HTERT RPE-1 (cell line): Measurements from ENCODE around the gene PHACTR1.

Experiments used
- in situ Hi-C: fragments of 300-500 bp; cut with MboI; formaldehyde crosslinking; loops from 4 replicates; pipeline ENCODE4 v1.14.3; 2020; ENCODE audit warnings: low sequenced_read_pairs

PHACTR1 gene

DNA sequence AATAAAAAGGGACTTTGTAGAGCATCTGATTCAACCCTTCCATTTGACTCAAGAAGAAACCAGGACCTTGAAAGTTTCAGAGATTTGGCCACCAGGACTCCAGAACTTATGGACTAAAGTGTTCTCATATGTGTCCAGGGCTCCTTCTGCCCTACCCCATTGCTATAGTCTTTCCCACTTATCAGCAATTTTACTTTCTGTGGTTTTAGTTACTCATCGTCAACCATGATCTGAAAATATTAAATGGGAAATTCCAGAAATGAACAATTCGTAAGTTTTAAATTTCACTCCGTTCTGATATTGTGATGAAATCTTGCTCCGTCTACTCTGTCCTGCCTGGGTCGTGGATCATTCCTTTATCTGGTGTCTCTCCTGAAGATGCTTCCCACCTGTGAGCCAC, 259.8 kb downstream of the PHACTR1 start:
- in situ Hi-C loops: no loop called here

DNA sequence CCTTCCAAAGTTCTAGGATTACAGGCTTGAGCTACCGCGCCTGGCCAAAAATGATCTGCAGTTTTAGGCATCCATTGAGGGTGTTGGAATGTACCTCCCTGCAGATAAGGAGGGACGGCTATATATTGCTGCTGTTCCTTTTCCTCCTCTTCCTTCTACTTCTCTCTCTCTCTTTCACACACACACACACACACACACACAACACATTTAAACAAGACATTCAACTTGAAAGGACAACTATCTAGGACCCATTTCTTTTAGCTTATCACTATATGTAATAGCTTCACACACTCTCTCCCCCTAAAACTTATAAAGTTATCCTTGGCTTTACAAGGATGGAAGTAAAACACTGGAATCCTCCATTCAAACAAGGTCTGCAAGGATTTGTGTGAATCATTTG, 260.6 kb downstream of the PHACTR1 start:
- in situ Hi-C loops: no loop called here

DNA sequence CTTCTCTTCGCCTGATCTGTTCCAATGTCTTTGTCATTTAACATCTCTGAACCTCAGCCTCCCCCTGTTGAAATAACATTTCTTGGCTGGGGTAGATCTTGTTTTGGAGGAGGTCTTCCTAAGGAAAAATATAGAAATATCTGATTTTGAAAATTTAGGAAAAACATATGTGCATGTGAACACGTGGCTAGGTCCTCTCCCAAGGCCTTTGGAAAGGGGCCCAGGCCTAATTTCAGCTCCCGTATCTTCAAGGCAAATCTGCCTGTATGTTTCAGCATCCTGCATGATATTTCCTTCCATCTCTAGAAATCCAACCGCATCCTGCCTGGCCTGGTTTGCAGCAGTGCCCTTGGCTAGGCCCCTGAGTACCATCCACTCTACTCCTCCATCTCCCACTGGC, 261.2 kb downstream of the PHACTR1 start:
- in situ Hi-C loops: no loop called here

DNA sequence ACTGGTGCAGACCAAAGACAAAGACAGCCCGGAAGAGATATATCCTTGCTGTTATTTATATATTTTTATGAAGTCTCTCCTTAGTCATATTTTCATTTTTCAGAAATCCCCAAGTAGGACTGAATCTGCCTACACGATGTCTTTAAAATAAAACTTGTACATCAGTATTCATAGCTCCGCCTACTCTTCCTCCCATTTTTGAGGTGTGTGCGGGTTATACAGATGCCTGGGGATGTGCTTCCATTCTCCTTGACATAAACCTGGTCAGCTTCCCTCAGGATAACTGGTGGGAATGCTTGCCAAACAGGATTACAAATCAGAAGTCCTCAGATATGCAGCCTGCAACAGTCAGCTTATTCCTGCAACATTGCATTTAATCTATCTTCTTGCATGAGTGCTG, 264.2 kb downstream of the PHACTR1 start:
- in situ Hi-C loops: no loop called here

DNA sequence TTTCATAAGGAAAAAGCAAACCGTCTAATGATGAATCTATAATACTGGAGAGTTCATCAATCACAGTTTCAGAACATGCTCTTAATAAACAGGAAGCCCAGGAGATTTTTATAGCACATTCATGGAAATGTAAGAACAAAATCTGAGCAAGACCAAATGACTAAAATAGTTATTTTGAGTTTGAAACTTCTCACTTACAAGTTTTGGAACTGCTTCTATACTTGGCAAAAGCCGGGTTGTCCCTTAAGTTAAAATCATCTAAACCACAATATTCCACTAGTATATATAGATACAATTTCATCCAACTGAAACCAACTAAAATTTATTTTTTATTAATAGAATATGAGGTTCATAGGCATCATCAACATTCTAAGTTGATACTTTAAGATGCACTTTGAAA, 268.2 kb downstream of the PHACTR1 start:
- in situ Hi-C loops: no loop called here

DNA sequence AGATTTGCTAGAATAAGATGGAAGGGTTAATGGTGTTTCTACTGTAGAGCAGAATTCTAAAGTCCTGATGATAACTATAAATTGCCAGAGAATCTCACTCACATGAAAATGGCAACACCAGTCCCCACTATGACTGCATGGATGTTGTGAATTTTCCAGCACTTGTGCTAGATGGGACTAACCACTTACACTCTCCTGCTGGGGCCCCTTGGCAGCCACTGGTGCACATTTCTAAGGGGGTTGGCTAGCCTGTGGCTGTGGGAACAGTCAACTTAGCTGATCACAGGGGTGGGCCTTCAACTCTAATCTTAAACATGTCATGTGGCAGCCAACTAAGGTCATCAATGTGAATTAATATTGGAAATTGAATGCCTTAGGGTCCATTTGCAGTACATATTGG, 271.2 kb downstream of the PHACTR1 start:
- in situ Hi-C loops: no loop called here

DNA sequence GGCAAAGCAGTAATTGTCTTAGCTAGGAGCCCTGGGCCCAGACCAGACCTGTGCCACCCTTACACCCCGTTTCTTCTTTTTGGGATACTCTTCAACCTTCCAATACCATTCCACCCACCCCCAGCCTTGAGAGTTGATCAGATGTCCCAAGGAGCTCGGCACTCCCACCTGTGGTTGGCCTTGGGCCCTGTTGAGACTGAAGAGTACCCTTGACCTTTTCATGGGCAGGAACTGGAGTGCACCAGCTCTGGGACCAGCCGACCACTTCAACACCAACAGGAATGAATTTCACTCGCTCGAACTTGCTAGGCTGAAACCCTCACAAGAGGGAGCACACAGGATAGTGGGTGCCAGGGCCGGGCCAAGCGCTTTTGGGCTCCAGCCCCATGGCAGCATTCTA, 273.6 kb downstream of the PHACTR1 start:
- in situ Hi-C loops: no loop called here

DNA sequence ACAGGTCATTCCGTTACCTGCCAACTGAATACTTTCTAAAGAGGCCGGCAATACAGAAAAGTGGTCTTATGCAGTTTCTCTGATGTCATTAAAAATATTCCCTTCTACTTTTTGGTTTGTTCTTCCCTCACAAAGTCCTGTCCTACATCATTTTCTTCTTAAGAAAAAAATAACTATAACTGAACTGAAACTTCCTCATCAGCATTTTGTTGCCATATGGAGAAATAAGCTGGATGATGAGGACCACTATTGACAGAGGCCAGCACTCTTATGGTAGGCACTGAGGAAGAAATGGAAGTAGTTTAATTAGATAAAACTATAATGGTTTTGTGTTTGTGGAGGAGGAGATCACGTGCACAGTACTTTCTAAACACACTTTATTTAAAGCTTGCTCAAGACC, 274.9 kb downstream of the PHACTR1 start:
- in situ Hi-C loops: no loop called here

DNA sequence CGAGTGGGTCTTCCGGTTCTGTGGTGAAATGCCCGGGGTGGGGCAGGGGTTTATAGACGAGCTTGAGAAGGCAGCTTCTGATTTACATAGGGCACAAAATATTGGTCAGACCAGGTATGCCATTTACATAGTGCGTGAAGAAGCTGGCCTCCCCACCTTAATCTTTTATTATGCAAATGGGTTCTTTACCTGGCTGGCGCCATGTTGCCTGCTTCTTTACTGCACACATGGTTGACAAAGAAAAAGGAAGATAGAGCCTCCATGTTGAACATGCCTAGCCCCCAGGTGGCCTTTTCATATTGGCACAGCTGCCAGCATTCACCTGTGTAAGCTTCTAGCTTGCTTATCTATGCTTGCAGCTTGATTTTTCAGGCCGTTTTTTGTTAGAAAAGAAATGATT, 276.2 kb downstream of the PHACTR1 start:
- in situ Hi-C loops: no loop called here

DNA sequence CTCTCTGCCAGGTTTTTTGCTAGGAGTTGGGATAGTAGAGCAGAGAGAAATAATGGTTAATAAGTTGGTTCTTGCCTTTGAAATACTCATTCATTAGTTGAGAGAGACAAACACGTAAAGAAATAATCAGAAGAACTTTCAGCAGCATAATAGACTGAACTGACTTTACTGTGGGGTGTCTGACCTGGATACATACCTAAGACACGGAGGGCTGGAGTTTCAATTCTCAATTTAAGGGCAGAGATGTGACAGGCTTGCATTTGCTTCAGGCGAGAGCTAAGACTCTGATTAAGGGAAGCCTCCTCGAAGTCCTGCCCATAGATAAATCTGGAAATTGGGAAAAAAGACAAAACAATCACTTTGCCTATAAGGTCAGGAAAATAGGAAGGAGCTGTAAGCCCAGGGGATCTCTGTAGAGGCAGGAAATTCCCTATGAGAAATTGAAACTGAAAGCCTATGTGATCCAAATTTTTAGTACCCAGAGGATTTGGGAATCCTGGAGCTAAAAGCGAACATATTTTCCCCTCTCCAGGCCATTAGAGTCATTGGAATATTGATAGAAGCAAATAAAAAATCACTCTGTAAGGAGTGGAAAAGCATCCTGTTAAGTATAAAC, 276.8 kb downstream of the PHACTR1 start:
- in situ Hi-C loops: no loop called here

DNA sequence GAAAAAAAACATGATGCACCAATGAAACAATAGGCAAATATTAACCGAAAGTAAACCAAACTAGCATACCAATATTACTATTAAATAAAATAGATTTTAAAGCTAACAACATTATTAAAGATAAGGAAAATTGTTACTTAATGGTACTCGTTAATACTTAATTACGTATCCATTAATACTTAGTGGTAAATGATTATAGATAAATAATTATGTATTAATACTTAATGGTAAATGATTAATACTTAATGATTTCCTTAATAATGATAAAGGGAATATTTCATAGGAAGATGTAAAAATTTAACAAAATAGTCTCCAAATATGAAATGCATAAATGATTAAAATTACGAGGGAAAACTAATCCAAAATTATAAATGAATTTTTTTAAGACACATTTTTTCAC, 278.9 kb downstream of the PHACTR1 start:
- in situ Hi-C loops: no loop called here

DNA sequence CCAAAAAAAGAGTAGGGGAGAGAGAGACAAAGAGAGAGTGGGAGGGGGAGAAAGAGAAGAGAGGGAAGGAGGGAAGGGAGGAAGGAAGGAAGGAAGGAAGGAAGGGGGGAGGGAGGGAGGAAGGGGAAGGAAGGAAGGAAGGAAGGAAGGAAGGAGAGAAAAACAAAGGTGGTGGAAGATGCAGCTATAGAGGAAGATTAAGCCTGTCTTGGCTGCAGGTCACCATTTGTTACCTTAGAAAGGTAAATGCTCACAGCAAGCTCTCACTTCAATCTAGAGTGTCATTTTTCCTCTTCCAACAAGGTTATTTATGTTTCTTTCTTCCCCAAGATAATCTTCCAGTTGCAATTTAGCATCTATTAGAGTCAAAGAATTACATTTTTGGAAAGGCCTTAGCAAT, 284.0 kb downstream of the PHACTR1 start:
- in situ Hi-C loops: no loop called here

DNA sequence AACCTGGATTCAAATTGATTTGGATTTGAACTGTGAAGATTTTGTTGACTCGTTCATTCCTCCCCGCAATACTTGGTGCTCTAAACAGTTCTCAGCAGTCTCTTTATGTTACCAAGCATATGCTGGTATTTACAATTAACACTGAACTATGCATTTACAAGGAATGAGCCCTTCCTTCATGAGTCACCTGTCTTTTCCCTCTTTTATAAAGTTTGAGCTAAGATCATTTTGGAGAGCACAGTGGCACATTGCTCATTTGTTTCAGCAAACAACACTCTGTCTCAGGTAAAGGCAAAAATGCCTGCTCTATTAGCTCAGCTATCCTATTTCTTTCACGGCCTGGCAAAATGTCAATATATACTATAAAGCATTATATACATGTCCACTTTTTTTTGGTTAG, 285.4 kb downstream of the PHACTR1 start:
- in situ Hi-C loops: no loop called here

DNA sequence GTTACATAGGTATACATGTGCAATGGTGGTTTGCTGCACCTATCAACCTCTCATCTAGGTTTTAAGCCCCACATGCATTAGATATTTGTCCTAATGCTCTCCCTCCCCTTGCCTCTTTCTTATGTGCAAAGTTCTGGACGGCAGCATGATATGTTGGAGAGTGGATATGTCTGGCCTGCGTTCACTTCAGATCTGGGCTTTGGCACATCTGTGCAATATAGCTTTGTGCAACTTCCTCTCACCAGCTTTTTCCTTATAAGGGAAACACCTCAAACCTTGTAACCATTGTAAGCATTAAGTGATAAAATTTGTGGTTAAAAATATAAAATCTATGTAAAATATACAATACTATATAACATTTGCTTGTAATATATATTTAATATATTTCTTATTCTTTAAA, 288.0 kb downstream of the PHACTR1 start:
- in situ Hi-C loops: no loop called here

DNA sequence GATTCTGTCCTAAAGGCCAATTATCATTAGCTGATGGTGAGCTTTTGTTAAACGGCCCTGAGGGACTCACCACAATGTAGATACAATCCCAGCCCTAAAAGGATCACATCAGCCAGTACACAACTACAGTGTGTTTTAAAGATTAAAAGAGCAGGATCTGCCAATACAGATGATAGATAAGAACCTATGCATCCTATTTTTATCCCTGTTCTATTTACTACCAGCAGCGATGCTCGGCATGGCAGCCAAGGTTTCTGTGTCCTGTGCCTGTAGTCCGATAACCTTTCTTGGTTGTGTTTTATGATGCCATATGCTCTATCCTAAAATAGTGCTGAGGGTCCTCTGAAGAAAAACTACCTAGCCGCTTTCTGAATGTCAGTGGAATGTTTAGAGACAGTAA, 289.4 kb downstream of the PHACTR1 start:
- in situ Hi-C loops: no loop called here

DNA sequence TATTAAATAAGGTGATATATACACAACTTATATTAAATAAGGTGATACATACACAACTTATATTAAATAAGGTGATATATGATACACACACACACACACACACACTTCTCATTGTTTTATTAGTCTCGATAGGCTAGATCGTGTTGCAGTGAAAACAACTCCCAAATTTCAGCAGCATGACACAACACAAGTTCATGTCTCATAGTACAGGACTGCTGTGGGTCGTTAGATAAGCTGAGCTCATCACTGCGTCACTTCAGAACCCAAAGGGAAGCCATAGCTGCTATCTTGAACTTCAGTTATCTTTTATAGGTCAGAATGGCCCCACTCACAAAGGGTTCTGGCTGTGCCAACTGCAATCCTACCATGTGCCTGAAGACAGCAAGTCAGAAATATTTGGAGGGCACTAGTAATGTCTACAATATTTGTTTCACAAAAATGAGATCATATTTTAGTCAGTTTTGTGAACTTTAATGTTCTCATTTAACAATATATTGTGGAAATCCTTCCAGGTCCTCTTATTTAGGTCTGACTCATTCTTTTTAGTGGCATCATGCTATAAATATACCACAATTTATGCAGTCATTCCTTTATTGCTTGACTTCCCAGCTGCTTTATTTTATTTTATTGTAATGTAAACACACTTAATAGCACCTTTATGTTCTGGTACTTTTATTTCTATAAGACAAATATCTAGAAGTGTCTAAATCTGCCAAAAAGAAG, 290.2 kb downstream of the PHACTR1 start:
- in situ Hi-C loops: no loop called here

DNA sequence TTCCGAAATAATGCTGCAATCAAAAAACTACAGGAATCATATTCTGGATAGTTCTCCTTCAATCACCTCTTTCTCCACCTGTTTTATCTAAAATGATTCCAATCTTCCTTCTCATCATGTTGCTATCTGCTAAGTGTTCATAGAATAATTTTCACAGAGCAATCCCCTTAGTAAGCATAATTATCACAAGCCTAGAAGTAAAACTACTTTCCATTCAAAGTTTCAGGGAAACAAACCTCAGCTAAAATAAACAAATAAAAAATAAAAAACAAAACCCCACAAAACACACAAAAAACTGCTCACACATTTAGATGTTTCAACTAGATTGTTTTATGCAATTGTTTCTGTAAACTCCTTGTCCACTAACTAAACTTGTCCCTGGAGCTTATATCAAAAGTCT, 291.2 kb downstream of the PHACTR1 start:
- in situ Hi-C loops: no loop called here

DNA sequence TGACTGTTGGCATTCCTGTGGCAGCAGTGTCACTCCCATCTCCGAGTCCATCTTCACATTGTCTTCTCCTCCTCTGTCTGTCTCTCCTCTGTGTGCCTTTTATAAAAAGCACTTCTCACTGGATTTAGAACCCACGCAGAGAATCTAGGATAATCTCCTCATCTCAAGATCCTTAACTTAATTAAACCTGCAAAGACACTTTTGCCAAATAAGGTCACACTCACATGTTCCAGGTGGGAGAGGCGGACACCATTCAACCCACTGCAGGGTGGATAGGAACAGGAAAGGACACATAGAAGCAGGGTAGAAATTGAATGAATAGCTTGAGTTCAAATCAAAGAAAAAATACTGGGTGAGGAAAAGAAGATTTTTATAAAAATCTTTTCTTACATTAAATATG, 292.5 kb downstream of the PHACTR1 start:
- in situ Hi-C loops: no loop called here

DNA sequence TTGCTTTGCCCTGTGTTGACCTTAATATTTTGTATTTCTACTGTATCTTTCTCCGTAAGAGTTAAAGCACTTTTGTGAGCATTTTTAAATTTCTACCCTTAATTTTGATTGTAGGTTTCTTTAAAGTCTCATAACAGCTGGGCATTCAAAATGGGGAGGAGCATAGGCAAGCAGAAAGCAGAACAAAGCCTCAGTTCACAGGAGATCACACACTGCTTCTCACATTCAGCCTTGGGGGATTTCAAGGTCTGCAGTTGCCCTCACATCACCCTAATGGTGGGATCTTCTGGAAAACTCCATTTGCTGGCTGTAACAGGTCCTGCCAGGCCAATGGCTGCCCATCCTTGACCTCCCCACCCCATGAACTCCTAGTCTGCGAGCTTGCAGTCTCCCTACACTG, 292.9 kb downstream of the PHACTR1 start:
- in situ Hi-C loops: no loop called here

DNA sequence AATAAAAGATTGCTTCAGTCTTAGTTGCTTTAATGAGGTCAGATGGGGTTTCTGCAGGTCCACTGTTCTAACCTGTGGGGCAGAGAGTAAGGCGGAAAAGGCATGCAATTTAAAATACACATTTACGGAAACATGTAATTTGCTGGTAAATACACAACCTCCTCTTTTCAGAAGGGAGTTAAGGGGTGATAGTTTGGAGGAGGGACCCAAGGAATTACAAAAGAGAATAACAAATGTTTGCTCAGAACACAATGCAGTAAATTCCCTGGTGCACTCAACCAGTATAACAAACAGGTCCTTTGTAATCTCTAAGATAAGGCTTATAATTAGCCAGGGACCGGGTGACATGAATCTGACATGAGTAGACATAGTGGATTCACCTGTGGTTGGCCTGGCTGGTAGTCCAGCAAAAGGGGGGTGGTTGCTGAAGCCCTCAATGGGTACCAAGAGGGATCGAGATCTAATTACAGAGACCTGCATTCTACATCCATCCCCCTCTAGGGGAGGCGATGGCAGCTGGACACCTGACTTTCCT, 295.1 kb downstream of the PHACTR1 start:
- in situ Hi-C loops: no loop called here

DNA sequence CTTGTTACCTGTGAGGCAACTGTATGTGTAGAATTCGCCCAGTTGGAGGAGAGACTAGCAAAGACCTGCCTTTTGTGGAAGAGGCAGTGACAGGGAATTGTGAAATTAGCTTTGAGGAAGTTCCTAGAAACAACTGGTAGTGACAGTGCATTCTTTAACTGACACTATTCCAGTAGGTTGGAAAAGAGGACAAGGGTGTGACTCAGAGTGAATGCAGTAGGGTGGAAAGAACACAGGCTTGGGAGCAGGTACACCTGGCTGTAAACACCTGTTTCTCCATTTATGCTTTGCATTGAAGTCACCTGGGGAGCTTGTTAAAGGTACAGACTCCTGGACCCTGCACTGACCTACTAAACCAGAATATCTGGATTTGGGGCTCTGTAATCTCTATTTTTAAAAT, 295.7 kb downstream of the PHACTR1 start:
- in situ Hi-C loops: no loop called here

DNA sequence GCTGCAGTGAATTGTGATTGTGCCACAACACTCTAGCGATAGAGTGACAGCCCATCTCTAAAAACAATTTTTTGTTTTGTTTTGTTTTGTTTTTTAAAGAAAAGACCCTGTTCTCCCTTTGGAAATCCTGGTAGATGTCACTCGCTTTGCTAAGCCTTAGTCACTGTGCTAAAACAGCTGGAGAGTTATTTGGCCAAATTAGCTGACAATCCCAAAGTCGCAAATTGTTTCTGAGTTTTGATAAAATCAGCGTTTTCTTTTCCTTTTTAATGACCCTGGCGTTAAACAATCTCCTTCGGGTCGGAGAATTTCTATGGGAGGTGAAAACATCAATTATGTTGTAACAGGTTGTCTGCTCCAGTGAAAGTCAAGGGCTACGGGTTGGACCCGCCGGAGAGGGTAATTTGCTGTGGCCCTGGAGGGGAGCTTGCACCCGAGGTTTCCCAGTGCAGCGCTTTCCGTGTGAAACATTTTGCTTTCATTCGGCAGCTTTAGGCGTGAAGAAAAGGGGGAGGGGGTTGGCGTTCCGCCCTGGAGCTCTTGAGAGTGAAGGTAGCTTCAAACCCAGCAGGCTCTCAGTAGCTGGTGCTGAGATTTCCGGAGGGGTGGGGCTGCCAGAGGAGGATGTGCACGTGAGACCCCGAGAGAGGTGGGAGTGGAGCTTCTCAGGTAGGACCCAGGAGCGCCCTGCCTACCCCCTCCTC, 296.6 kb downstream of the PHACTR1 start:
- in situ Hi-C loops: no loop called here
